ENCODE measurements around the gene MACROD2.

MACROD2 gene

GRCh38 chr20:15164726-15165125, 1169.4 kb downstream of the MACROD2 start:
- Histone ChIP-seq H3K4me3 (ENCODE audit: low read depth in 1 of 2, low read length in 1 of 2) (no peak overlapping the region), H3K9me3 (no peaks in the 10 kb centered on the region), H3K4me1 (ENCODE audit: control insufficient read depth in 1 of 2, insufficient read depth in 1 of 2, low read depth in 1 of 2, low read length in 1 of 2) (no peaks in the 10 kb centered on the region), H3K36me3 (no peaks in the 10 kb centered on the region), H3K27ac (no peak overlapping the region), H3K27me3 (no peaks in the 10 kb centered on the region)
- TF ChIP-seq, protein P1, sequence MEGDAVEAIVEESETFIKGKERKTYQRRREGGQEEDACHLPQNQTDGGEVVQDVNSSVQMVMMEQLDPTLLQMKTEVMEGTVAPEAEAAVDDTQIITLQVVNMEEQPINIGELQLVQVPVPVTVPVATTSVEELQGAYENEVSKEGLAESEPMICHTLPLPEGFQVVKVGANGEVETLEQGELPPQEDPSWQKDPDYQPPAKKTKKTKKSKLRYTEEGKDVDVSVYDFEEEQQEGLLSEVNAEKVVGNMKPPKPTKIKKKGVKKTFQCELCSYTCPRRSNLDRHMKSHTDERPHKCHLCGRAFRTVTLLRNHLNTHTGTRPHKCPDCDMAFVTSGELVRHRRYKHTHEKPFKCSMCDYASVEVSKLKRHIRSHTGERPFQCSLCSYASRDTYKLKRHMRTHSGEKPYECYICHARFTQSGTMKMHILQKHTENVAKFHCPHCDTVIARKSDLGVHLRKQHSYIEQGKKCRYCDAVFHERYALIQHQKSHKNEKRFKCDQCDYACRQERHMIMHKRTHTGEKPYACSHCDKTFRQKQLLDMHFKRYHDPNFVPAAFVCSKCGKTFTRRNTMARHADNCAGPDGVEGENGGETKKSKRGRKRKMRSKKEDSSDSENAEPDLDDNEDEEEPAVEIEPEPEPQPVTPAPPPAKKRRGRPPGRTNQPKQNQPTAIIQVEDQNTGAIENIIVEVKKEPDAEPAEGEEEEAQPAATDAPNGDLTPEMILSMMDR (IDR thresholded peaks at IDR 0.05), result no peak

DNA sequence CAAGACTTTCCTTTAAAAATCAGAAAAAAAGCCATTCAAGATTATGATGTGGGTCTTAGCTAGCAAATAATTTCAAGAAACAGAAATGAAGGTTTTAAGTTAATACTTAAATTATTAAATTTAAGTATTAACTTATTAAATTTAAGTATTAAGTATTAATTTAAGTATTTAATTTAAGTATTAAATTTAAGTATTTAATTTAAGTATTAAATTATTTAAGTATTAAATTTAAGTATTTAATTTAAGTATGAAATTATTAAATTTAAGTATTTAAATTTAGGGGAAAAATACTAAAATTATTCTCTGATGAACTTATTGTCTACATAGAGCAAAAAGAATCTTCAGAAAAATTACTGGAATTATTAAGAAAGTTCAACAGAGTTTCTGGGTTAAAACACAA, 1171.4 kb downstream of the MACROD2 start:
- TF ChIP-seq, protein P1 (IDR thresholded peaks at IDR 0.05), result no peak
- H3K9me3 ChIP-seq, result no peaks in the 10 kb centered on the region

GRCh38 chr20:15171016-15171415, 1175.7 kb downstream of the MACROD2 start:
- Histone ChIP-seq H3K27me3 (no peaks in the 10 kb centered on the region), H3K4me1 (ENCODE audit: control insufficient read depth in 1 of 2, insufficient read depth in 1 of 2, low read depth in 1 of 2, low read length in 1 of 2) (no peaks in the 10 kb centered on the region), H3K36me3 (no peaks in the 10 kb centered on the region), H3K9me3 (no peaks in the 10 kb centered on the region), H3K27ac (no peak overlapping the region), H3K4me3 (ENCODE audit: low read depth in 1 of 2, low read length in 1 of 2) (no peak overlapping the region)
- TF ChIP-seq, protein P1 (IDR thresholded peaks at IDR 0.05), result no peak

More for the DNA sequence above, 1171.4 kb downstream of the MACROD2 start:
- H3K36me3 ChIP-seq, result no peaks in the 10 kb centered on the region
- H3K4me1 ChIP-seq (ENCODE audit: control insufficient read depth in 1 of 2, insufficient read depth in 1 of 2, low read depth in 1 of 2, low read length in 1 of 2), result no peaks in the 10 kb centered on the region
- no peak overlapping the region for H3K27ac ChIP-seq
- H3K4me3 ChIP-seq (ENCODE audit: low read depth in 1 of 2, low read length in 1 of 2), result no peak overlapping the region
- no peaks in the 10 kb centered on the region for H3K27me3 ChIP-seq

DNA sequence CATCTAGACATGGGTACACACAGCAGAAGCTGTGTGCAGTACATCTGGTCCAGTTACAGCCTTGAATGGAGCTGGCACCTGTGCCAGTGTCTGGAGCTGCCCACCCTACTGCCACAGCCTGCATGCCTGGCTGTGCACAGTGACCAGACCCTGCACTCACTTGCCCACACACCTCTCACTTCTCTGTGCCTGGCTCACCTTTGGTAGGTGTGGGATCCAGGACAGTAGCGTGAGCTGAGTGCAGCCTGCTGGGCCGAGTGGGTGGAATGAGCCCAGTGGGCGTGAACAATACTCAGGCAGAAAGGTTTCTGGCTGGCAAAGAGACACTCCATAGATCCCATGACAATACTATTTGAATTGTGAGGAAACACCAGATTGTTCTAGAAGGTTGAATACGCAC, 1181.6 kb downstream of the MACROD2 start:
- TF ChIP-seq, protein P1 (IDR thresholded peaks at IDR 0.05), result no peak

DNA sequence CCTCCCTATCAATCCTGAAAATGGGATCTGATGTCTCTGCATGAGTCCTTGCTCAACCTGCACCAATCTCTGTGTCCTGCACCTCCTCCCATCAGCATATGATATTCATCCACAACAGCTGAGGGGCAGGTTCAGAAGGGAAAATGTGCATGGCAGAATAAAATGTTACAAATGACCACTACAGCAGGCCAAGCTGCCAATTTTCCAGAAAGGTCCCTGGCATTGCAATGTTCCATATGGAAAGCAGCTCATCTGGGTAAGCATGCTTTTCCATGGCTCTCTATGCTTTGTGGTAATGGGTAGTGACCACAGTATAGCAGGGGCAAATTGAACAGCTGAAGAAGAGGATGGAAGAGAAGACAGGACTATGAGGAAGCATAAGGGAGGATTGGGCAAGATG, 1183.3 kb downstream of the MACROD2 start:
- Histone ChIP-seq H3K27me3 (no peaks in the 10 kb centered on the region), H3K27ac (no peak overlapping the region), H3K4me1 (ENCODE audit: control insufficient read depth in 1 of 2, insufficient read depth in 1 of 2, low read depth in 1 of 2, low read length in 1 of 2) (no peaks in the 10 kb centered on the region), H3K4me3 (ENCODE audit: low read depth in 1 of 2, low read length in 1 of 2) (no peak overlapping the region), H3K9me3 (no peaks in the 10 kb centered on the region), H3K36me3 (no peaks in the 10 kb centered on the region)
- TF ChIP-seq, protein P1 (IDR thresholded peaks at IDR 0.05), result no peak

More for the DNA sequence above, 1181.6 kb downstream of the MACROD2 start:
- no peaks in the 10 kb centered on the region for H3K4me1 ChIP-seq (ENCODE audit: control insufficient read depth in 1 of 2, insufficient read depth in 1 of 2, low read depth in 1 of 2, low read length in 1 of 2)
- no peak overlapping the region for H3K27ac ChIP-seq
- no peaks in the 10 kb centered on the region for H3K27me3 ChIP-seq
- no peak overlapping the region for H3K4me3 ChIP-seq (ENCODE audit: low read depth in 1 of 2, low read length in 1 of 2)
- no peaks in the 10 kb centered on the region for H3K36me3 ChIP-seq
- no peaks in the 10 kb centered on the region for H3K9me3 ChIP-seq

- Histone ChIP-seq H3K27ac (no peak overlapping the region), H3K4me3 (ENCODE audit: low read depth in 1 of 2, low read length in 1 of 2) (no peak overlapping the region), H3K36me3 (no peaks in the 10 kb centered on the region), H3K4me1 (ENCODE audit: control insufficient read depth in 1 of 2, insufficient read depth in 1 of 2, low read depth in 1 of 2, low read length in 1 of 2) (no peaks in the 10 kb centered on the region), H3K27me3 (no peaks in the 10 kb centered on the region), H3K9me3 (no peaks in the 10 kb centered on the region)
- TF ChIP-seq, protein P1 (IDR thresholded peaks at IDR 0.05), result no peak
Measured at GRCh38 chr20:15179381-15179780, 1184.1 kb downstream of the MACROD2 start.
